ENCODE results near the gene NAA15.

GRCh38 chr4:139401368-139401767 is 100.1 kb downstream of the NAA15 start:
- no peak for TF ChIP-seq POLR2A (IDR thresholded peaks at IDR 0.05)
- no peak for TF ChIP-seq CTCF (IDR thresholded peaks at IDR 0.05)
